T-cell (primary cell): ENCODE data around the gene PLEKHH1. TPM values are rescaled to one million over a fixed set of nuclear protein-coding genes. Genes with fewer than 3 reads are reported as not detected.

Experiments used
- ATAC-seq, 4 experiments: fragments of 200-7000 bp in 3 of 4; fragments of 150-1000 bp in 1 of 4; cut with Tn5 transposase; replicated peaks in 1 of 4; 1 replicate in 3 of 4; 2 replicates in 1 of 4; pipeline ENCODE4 v1.10.0; 2021; ENCODE audit warnings: moderate library complexity in 3 of 4, mild to moderate bottlenecking in 2 of 4, moderate number of reproducible peaks in 1 of 4
- CTCF ChIA-PET, 2 donors: fragments of 300-600 bp; sonication (Branson Sonifier 250); formaldehyde crosslinking; loops; one replicate each; lab custom pipeline; 2022; ENCODE audit warnings: antibody characterized with exemption in 2 of 2; lab: Charles Lee
- POLR2A ChIA-PET, 2 donors: fragments of 300-600 bp; sonication (Branson Sonifier 250); formaldehyde crosslinking; loops; one replicate each; lab custom pipeline; 2022; ENCODE audit warnings: antibody characterized with exemption in 2 of 2; lab: Charles Lee
- DNase-seq, 35 experiments: peaks; one replicate each; pipeline versions ENCODE4 v3.0.0 to v3.0.0-alpha.2; 2013 to 2023
- H3K27ac ChIP-seq: one replicate; pipeline ENCODE4 v1.5.1; 2013; ENCODE audit warnings: low read length
- H3K27me3 ChIP-seq, 2 experiments: replicated peaks in 1 of 2; 1 replicate in 1 of 2; 2 replicates in 1 of 2; pipeline versions ENCODE4 v1.6.1 to v1.7.0; 2013; ENCODE audit warnings: low read length in 1 of 2, mixed read lengths in 1 of 2; ENCODE audit not compliant: control insufficient read depth in 2 of 2, insufficient read depth in 2 of 2; ENCODE audit errors: extremely low read depth in 1 of 2
- H3K36me3 ChIP-seq, 2 donors: 1 replicate in 1 of 2; 2 replicates in 1 of 2; pipeline versions ENCODE4 v1.6.1 to v1.7.0; 2013; ENCODE audit warnings: low read length in 1 of 2; ENCODE audit not compliant: control insufficient read depth in 2 of 2, insufficient read depth in 1 of 2; ENCODE audit errors: extremely low read depth in 1 of 2
- H3K4me1 ChIP-seq, 2 experiments: 1 replicate in 1 of 2; 2 replicates in 1 of 2; pipeline versions ENCODE4 v1.6.1 to v1.7.0; 2013; ENCODE audit warnings: low read length in 2 of 2, mixed read lengths in 1 of 2; ENCODE audit not compliant: insufficient read depth in 2 of 2, control insufficient read depth in 1 of 2; ENCODE audit errors: extremely low read depth in 1 of 2
- H3K4me3 ChIP-seq, 2 donors: 1 replicate in 1 of 2; 2 replicates in 1 of 2; pipeline versions ENCODE4 v1.5.1 to v1.7.0; 2013; ENCODE audit warnings: mild to moderate bottlenecking in 2 of 2, low read length in 1 of 2, moderate library complexity in 1 of 2; ENCODE audit not compliant: control insufficient read depth in 1 of 2; ENCODE audit errors: extremely low read depth in 1 of 2
- H3K9me3 ChIP-seq: 2 replicates; pipeline ENCODE4 v1.7.0; 2013
- H3K27ac Mint-ChIP-seq, 2 donors: one replicate each; pipeline ENCODE4 v1.8.0; 2020 to 2021; ENCODE audit warnings: mild to moderate bottlenecking in 2 of 2, mixed read lengths in 2 of 2
- H3K27me3 Mint-ChIP-seq, 2 donors: one replicate each; pipeline ENCODE4 v1.8.0; 2021 to 2022; ENCODE audit warnings: mixed read lengths in 2 of 2
- H3K36me3 Mint-ChIP-seq: one replicate; pipeline ENCODE4 v1.8.0; 2021; ENCODE audit warnings: mixed read lengths
- H3K4me1 Mint-ChIP-seq, 3 donors: one replicate each; pipeline ENCODE4 v1.8.0; 2020 to 2022; ENCODE audit warnings: mixed read lengths in 3 of 3, mild to moderate bottlenecking in 1 of 3
- H3K4me3 Mint-ChIP-seq, 3 donors: one replicate each; pipeline ENCODE4 v1.8.0; 2020 to 2022; ENCODE audit warnings: mild to moderate bottlenecking in 3 of 3, mixed read lengths in 3 of 3, moderate library complexity in 3 of 3
- H3K9me3 Mint-ChIP-seq, 3 donors: one replicate each; pipeline ENCODE4 v1.8.0; 2020 to 2022; ENCODE audit warnings: mixed read lengths in 3 of 3
- WGBS: methylation state at CpG from one replicate; pipeline ENCODE4 v1.1.5; 2013; ENCODE audit warnings: missing lambda C conversion rate; ENCODE audit not compliant: insufficient coverage; 5-methylcytosine and 5-hydroxymethylcytosine counted together
- total RNA-seq, 35 experiments: library from RNA in 6 of 35; stranded (reverse) in 6 of 35; fragments of 120-200 nt in 1 of 35; gene quantifications; one replicate each; pipeline versions ENCODE4 v1.2.1 to v1.2.4 and lab custom pipeline; 2013 to 2026

The PLEKHH1 gene
- total RNA-seq, 5 donors from 2014 or later (not counting 1 experiment from before 2014, with no cell fraction given) = 0.20 to 1.0 (median 0.58) TPM

- peak within 1 kb of the TSS; percentile 95 for H3K27ac ChIP-seq
- no peaks in the 10 kb centered on the region for H3K27me3 ChIP-seq
- peaks cover 12 to 33% of the 10 kb centered on the region in 2 donors for H3K36me3 ChIP-seq
- no peaks in the 10 kb centered on the region for H3K9me3 ChIP-seq
- WGBS = under 1% methylated on average over 9 of the region's 13 CpGs
- H3K27ac Mint-ChIP-seq = peak within 1 kb of the TSS; percentile 99 to 100
- peak within 1 kb of the TSS; percentile 94 to 97 (median 96) for H3K4me3 Mint-ChIP-seq
- peak; percentile 59 to 85 (median 74) for DNase-seq
- H3K4me1 Mint-ChIP-seq = peaks cover 73 to 86% (median 84%) of the 10 kb centered on the region in 3 donors
- ATAC-seq = peak; percentile 98 to 99 (median 99)
- peaks cover 15 to 53% of the 10 kb centered on the region in 2 experiments for H3K4me1 ChIP-seq
- no peaks in the 10 kb centered on the region for H3K27me3 Mint-ChIP-seq
- peaks cover 38% of the 10 kb centered on the region for H3K36me3 Mint-ChIP-seq
- peak within 1 kb of the TSS; percentile 79 to 82 for H3K4me3 ChIP-seq
- H3K9me3 Mint-ChIP-seq = peaks cover 1 to 8% (median 7%) of the 10 kb centered on the region in 3 donors
- ChIA-PET POLR2A (interaction anchor here in 1 of 2 donors (0.5 kb wide), 1 partner anchor 12 kb away, joined by 4 read pairs; no protein-coding TSS in a partner anchor), CTCF (interaction anchor here (0.5 to 1.1 kb wide), 3 partner anchors 11 to 103 kb away, joined by 3 read pairs; no protein-coding TSS in a partner anchor)
These were observed 44.9 kb upstream of the PLEKHH1 start, which contains the start of gene TMEM229B for GRCh38 chr14:67487937-67488893. Gene TMEM229B (minus strand): TSS chr14:67488721. CDS start chr14:67473923, 14,798 bp downstream.

GRCh38 chr14:67490196-67490595 lies 42.9 kb upstream of the PLEKHH1 start:
- ChIA-PET POLR2A (interaction anchor here in 1 of 2 donors (0.6 kb wide), 1 partner anchor 1626 kb away, joined by 6 read pairs; no protein-coding TSS in a partner anchor), CTCF (no interaction called here)
- no peak overlapping the region for H3K4me3 Mint-ChIP-seq
- Histone ChIP-seq H3K4me1 (peaks cover 13 to 41% of the 10 kb centered on the region in 2 experiments), H3K4me3 (no peak overlapping the region), H3K9me3 (no peaks in the 10 kb centered on the region), H3K36me3 (peaks cover 5 to 16% of the 10 kb centered on the region in 2 donors), H3K27ac (peak overlapping the region; percentile 5), H3K27me3 (no peaks in the 10 kb centered on the region)
- H3K27ac Mint-ChIP-seq = peak overlapping the region; percentile 72 to 100
- no peak for DNase-seq
- no peaks in the 10 kb centered on the region for H3K27me3 Mint-ChIP-seq
- ATAC-seq = no peak
- H3K4me1 Mint-ChIP-seq = peaks cover 58 to 72% (median 67%) of the 10 kb centered on the region in 3 donors
- H3K36me3 Mint-ChIP-seq = peaks cover 26% of the 10 kb centered on the region
- peaks cover 1 to 15% (median 7%) of the 10 kb centered on the region in 3 donors for H3K9me3 Mint-ChIP-seq
- WGBS = 95% methylated on average over 3 of the region's 4 CpGs

GRCh38 chr14:67491285-67491684 lies 41.8 kb upstream of the PLEKHH1 start:
- ATAC-seq = no peak
- peaks cover 1 to 15% (median 7%) of the 10 kb centered on the region in 3 donors for H3K9me3 Mint-ChIP-seq
- H3K4me1 ChIP-seq = peaks cover 13 to 33% of the 10 kb centered on the region in 2 experiments
- no peaks in the 10 kb centered on the region for H3K27me3 Mint-ChIP-seq
- CTCF ChIA-PET = no interaction called here
- H3K4me3 ChIP-seq = no peak overlapping the region
- peak overlapping the region; percentile 72 to 100 for H3K27ac Mint-ChIP-seq
- POLR2A ChIA-PET = no interaction called here
- H3K27me3 ChIP-seq = no peaks in the 10 kb centered on the region
- peaks cover 47 to 61% (median 56%) of the 10 kb centered on the region in 3 donors for H3K4me1 Mint-ChIP-seq
- WGBS = 100% methylated on average over 1 of the region's 3 CpGs
- H3K36me3 ChIP-seq = peaks cover 5 to 6% of the 10 kb centered on the region in 2 donors
- H3K4me3 Mint-ChIP-seq = no peak overlapping the region
- no peak overlapping the region for H3K27ac ChIP-seq
- no peak for DNase-seq
- H3K36me3 Mint-ChIP-seq = peaks cover 15% of the 10 kb centered on the region
- H3K9me3 ChIP-seq = no peaks in the 10 kb centered on the region

GRCh38 chr14:67491741-67492507 lies 41.2 kb upstream of the PLEKHH1 start:
- peaks cover under 1 to 3% of the 10 kb centered on the region in 2 donors for H3K36me3 ChIP-seq
- no peak overlapping the region for H3K27ac ChIP-seq
- H3K4me3 Mint-ChIP-seq = no peak overlapping the region
- CTCF ChIA-PET = no interaction called here
- no peaks in the 10 kb centered on the region for H3K27me3 Mint-ChIP-seq
- peaks cover 13 to 30% of the 10 kb centered on the region in 2 experiments for H3K4me1 ChIP-seq
- H3K9me3 Mint-ChIP-seq = peaks cover 1 to 15% (median 7%) of the 10 kb centered on the region in 3 donors
- no peak for ATAC-seq
- H3K4me1 Mint-ChIP-seq = peaks cover 41 to 54% (median 50%) of the 10 kb centered on the region in 3 donors
- H3K4me3 ChIP-seq = no peak overlapping the region
- POLR2A ChIA-PET = no interaction called here
- H3K27me3 ChIP-seq = no peaks in the 10 kb centered on the region
- no peaks in the 10 kb centered on the region for H3K9me3 ChIP-seq
- H3K27ac Mint-ChIP-seq = peak overlapping the region in 1 of 2 donors; percentile 100
- H3K36me3 Mint-ChIP-seq = peaks cover 9% of the 10 kb centered on the region
- 92% methylated on average over 3 of the region's 9 CpGs for WGBS
- DNase-seq = no peak

- ChIA-PET CTCF (no interaction called here), POLR2A (no interaction called here)
These were observed 40.6 kb upstream of the PLEKHH1 start for GRCh38 chr14:67492538-67492937.

More at GRCh38 chr14:67492538-67492937, 40.6 kb upstream of the PLEKHH1 start:
- 71% methylated on average over 1 of the region's 3 CpGs for WGBS
- no peak for ATAC-seq
- Mint-ChIP-seq H3K27me3 (no peaks in the 10 kb centered on the region), H3K4me3 (no peak overlapping the region), H3K9me3 (peaks cover 1 to 15% (median 7%) of the 10 kb centered on the region in 3 donors), H3K36me3 (peaks cover 9% of the 10 kb centered on the region), H3K4me1 (peaks cover 39 to 50% (median 48%) of the 10 kb centered on the region in 3 donors), H3K27ac (peak overlapping the region; percentile 16 to 74)
- no peak for DNase-seq
- Histone ChIP-seq H3K4me3 (no peak overlapping the region), H3K9me3 (no peaks in the 10 kb centered on the region), H3K36me3 (no peaks in the 10 kb centered on the region), H3K4me1 (peaks cover 13 to 27% of the 10 kb centered on the region in 2 experiments), H3K27ac (no peak overlapping the region), H3K27me3 (no peaks in the 10 kb centered on the region)
